Stimulated activated CD4-positive, alpha-beta T cell treated with anti-CD3 and anti-CD28 coated beads, TNF-alpha, amount 100 ng/mL, for 4 hours (primary cell): Measurements from ENCODE around the gene GCSH.
"Not testable (repeated sequence)": the region's sequence is repeated elsewhere in the genome, so short reads cannot be mapped to it uniquely, and the experiment has no call there.

Source experiments
- DNase-seq, 3 experiments: peaks; one replicate each; pipeline ENCODE4 v3.0.0-alpha.2; 2020; ENCODE audit warnings: low read depth in 3 of 3

GCSH gene

DNA sequence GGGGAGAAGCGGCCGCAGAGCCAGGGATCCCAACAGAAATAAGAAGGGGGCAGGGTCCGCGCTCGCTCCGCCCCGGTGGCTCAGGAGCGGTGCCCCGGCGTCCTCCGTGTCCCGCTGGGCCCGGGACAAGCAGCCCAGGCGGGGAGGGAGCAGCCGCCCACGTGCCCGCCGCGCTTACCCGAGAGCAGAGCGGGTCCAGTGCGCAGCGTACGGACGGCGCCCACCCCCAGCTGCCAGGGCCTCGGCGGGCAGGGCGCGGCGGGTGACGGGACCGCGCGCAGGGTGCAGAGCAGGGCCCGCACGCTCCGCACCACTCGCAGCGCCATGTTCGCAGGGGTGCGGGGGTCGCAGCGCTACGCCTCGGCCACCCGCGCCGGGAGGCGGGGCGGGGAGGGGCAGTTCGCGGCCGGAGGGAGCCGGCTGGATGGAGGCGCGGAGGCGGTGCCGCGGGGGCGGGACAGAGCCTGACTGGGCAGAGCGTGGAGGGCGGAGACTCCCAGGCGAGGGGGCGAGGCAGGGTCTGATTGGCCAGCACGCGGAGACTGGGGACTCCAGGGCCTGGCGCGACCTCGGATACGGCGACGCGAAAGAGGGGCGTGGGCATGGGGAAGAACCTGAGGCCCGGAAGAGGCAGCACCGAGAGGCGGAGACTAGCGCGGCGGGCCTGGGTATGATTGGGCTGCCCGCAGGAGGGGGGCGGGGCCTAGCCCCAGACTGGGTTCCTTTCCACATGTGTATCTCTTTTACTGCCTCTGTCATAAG is at the start of gene GCSH:
Gene GCSH (minus strand): TSS at position 443 of the 762 bp plus-strand sequence. CDS start 117 bp downstream, at position 326.
- peak; percentile 92 to 97 (median 94) for DNase-seq

DNA sequence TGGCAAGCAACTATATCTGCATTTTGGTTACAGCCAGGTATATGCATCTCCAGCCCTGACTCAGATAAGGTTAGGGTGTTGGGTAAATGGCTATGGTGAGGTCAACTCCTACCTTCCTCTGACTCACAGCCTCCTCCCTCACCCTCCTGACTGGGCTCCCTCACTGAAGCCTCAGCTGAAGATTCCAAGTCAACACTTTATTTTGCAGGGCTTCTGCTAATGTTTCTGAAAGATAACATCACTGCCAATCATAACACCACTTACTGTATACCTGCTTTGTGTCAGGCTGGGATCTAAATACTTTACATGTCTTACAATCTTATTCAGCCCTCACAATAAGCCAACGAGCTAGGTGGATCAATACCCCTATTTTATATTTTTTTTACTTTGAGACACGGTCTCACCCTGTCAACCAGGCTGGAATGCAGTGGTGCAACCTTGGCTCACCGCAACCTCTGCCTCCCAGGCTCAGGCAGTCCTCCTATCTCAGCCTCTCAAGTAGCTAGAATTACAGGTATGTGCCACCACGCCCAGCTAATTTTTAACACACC is 47.8 kb upstream of the GCSH start:
- no peak for DNase-seq

DNA sequence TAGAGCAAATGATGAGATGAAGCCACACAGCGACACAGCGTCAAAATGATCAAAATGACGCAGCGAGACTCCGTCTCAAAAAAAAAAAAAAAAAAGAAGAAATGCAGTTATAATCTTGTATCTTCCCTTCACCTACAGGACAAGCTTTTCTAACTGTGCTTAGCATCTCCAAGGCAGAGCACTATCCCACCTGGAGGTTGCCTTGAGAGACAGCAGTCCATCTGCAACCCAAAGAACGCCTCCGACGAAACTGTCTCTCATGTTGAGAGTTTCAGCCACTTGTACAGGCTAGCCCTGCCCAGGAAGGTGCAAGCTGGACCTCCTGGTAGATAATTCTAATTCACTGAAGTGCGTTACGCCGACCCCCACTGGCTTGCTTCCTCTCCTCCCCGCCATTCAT is 46.7 kb upstream of the GCSH start:
- DNase-seq, result no peak

DNA sequence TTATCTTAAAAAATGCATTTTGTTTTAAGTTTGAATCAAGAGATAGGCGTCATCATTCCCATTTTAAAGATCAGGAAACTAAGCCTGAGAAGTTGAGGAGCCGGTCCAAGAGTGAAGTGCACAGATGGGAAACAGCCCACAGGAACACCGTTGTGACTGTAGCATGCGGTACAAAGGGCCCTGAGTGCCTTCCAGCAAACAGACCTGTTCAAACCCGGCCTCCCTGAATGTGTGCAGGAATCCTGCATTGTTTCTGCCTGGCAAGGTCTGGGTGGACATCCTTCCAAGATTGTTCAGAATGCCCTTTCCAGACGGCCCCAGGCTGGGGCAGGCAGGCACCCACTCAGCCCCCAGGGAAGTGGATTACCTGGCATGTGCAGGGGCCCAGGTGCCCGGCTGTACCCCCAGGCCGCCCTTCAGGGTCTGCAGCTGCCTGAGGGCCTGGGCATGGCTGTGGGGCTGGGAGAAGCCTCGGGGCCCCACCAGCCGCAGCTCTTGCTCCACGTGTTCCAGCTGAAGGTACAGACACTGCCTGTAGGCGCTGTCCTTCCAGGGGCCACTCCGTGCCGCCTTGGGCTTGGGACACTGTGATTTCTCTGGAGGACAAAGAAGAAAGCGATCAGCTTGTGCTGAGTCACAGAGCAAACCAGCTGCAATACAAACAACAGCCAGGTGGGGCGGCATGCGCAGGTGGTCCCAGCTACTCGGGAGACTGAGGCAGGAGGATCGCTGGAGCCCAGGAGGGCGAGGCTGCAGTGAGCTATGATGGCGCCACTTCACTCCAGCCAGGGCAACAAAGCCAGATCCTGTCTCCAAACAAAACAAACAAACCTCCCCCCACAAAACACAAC is 45.0 kb upstream of the GCSH start:
- DNase-seq, result no peak

DNA sequence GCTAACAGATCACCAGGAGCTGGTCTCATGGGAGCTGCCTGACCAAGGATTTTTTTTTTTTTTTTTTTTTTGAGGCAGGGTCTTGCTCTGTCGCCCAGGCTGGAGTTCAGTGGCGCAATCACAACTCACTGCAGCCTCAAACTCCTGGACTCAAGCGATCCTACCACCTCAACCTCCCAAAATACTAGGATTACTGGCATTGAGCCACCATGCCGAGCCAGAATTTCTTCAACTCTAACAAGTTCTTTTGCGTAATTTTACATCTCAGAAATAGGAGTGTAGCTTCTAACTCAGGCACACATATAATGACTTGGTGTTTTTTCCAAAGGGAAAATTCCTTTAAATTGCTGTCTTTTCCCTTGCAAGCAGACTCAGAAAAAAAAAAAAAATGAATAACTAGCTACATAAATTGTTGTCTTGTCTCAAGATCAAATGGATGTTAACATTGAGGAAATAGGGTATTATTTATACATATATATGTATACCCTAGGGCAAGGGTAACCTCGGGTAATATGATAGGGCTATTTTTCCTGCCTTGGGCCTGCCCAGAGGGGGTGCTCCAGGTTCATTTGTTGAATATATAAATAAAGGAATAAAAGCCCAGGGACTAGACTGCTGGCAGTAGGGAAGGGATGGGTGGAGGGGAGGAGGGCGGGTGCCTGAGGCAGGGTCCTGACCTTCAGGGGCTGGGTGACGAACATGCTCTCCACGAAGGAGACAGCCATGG is 42.8 kb upstream of the GCSH start:
- no peak for DNase-seq

DNA sequence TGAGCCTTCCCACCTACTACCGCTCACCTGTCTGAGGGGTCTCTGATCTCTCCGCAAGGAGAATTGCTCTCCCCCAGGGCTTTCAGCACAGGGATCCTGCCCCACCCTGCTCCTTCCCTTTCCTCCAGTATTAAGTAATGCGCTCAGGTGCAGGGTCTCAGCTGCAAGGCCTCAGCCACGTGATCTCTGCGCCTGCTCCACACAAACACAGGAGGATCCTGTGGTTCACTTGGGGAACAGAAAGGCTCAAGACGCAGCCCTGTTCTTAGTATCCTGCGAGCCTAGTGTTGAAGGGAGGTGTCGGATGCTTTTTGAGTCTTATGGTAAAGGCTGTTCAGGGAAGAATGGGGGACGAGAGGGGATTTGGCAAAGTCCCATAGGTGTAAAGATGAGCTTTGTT is 41.6 kb upstream of the GCSH start:
- no peak for DNase-seq

DNA sequence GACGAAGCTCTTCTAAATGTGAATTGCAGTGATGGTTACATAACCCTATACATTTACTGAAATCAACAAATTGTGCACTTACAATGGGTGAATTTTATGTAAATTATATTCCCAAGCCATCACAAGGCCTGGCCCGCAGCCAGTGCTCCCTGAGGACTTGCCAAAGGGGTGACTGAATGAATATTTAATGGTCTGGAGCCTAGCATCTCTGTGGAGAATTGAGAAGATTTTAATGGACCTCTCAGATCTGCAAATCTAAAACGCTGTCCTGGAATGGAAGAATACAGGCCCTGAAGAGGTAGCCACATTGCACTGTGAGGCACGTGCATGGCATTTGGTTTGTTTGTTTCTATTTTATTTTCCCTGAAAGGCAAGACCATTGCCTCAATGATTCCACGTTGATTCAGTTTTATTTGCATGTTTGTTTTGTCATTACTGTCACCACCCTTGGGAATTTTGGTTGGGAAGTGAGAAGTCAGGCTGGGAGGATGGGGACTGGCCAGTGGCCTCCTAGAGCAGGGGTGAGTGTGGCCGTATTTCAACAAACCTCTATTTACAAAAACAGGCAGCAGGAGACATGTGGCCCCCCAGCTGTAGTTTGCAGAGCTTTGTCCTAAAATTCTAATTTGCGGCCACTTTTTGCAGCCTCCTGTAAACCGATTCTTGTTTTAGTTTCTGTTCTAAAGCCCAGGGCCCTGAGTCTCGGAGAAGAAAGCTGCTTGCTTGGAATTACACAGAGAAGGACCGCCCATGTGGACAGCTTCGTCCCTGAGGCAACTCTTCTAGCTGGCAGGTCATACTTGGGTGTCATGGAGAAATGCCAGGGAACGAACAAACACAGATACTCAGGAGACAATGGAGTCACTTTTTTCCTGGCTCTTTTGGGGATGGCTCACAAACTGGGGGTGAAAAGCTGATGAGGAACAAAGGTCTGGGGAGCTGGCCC is 40.5 kb upstream of the GCSH start:
- DNase-seq, result no peak

DNA sequence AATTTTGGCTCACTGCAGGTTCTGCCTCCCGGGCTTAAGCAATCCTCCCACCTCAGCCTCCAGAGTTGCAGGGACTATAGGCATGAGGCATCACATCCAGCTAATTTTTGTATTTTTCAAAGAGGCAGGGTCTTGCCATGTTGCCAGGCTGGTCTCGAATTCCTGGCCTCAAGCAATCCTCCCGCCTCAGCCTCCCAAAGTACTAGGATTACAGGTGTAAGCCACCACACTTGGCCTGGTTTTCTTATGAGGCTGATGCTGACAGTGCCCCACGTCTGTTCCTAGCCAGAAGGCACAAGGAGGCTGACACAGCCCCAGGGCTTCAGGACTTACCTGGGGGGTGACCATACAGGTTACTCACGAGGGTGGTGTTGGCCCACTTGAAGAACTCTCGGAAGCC is 33.9 kb upstream of the GCSH start:
- no peak for DNase-seq

DNA sequence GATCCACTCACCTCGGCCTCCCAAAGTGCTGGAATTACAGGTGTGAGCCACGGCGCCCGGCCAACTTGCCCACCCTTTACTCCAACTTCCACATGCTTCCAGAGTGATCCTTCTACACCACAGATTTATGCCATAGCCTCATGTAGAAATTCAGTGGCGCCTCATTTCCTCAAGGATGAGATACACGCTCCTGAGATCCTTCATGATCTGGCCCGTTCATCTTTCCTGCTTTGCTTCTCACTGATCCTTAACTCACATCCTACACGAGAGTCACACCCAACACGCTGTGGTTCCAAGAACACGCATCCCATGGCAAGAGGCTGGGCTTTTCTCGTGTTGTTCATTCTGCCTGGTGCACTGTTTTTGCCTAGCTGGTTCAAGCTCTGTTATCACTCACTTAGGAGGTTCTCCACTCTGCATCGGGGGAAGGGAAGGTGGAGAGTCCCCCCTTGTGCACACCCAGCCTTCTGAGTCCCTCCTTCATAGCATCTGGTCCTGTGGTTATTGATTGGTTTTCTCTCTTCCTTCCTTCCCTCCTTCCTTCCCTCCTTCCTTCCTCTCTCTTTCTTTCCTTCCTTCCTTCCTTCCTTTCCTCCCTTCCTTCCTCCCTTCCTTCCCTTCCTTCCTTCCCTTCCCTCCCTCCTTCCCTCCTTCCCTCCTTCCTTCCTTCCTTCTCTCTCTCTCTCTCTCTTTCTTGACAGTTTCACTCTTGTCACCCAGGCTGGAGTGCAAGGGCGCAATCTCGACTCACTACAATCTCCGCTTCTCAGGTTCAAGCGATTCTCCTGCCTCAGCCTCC is 32.7 kb upstream of the GCSH start:
- DNase-seq, result no peak

DNA sequence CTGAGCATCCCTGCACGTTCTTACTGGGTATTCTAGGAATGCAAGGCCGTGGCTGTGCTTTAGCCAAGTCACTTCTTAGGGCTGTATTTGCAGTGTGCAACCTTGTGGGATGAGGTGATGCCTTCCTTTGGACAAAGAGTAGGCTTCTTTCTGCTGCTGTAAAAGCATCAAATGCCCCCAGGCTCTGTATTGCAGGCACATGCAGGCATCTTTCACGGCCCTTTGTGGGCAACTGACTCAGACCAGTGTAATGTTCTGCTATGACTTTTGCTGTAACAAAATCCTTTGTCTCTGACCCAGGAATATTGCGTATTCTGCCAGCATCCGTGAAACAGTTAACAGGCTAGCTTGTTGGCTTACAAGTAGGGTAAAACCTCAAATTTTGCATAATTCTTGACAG is 30.9 kb upstream of the GCSH start:
- no peak for DNase-seq

DNA sequence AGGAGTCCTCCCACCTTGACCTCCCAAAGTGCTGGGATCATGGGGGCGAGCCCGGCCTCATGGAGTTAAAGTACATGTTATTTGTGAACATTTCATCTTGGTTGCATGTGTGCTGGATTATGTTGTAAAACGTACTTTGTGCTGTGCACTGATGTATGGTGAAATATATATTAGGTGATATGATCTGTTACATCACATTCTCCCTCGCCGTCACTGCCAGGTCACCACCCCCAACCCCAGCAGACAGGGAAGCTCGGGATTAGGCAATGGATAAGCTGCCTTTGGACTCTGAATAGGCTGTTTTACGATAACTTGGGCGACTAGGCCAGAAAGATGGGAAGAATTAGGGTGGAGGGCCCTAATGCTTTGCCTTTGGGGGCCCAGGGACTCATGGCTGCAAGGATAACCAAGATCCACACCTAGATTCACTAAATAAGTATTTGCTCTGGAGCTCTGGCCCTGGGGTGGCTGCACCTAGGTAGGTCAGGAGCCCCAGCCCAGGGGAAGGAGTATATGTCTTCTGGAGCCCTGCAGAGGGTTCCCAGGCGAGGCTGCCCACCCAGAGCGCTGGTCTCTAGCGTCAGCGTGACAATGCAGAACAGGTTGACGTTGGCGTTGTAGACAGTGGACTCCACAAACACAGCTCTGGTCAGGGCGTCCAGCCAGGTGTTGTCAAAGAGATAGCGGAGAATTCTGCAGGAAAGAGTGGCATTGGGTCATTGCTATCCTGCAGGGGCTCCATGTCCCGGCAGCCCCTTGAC is 27.1 kb upstream of the GCSH start:
- no peak for DNase-seq

DNA sequence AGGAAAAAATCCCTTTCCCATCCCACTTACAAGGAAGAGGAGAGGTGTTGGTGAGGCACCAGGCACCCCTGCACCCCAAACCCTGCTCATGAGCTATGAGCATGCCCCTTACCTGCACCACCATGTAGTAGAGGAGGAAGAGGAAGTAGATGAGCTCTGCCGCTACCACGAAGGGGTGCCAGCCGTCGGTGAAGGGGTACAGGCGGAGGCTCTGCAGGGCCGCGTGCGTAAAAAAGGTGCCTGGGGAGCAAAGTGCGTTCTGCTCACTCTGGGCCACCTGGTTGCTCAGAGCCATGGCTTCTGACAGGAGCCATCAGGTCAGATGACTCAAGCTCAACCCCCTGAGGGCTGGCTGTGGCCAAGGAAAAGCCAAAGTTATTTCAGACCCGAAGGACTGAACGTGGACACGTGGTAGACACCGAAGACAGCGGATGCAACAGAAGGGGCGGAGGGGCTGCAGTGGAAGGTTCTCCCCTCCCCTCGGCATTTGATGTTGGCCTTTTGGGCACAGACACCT is 25.3 kb upstream of the GCSH start:
- DNase-seq, result no peak

DNA sequence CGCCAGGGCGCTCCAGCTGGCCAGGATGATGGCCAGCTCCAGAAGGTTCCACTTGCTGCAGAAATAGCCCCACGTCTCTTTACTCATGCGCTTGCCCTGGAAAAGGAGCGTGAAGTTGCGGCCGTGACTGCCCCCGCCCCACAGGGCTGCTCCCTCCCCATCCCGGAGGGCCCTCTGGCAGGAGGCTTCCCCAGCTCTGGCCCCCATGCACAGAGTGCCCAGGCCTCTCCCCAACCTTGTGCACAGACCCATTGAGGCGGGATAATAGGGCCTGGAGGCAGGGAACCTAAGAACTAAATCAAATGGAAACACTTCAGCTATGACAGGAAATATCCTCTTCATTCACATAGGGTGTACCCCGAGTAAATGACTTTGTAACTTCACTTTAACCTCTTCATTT is 21.2 kb upstream of the GCSH start:
- DNase-seq, result no peak

DNA sequence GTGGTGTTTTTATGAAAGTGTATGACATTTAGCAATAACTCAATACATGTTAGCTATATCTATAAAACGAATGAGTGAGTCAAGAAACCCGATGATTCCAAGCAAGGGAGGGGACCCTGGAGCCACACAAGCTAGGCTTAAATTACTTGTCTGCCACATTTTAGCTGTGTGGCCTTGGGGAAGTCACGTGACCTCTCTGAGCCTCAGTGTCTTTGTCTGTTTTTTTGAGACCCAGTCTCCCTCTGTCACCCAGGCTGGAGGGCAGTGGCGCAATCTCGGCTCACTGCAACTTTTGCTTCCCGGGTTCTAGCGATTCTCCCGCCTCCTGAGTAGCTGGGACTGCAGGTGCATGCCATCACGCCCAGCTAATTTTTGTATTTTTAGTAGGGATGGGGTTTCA is 20.1 kb upstream of the GCSH start:
- no peak for DNase-seq

DNA sequence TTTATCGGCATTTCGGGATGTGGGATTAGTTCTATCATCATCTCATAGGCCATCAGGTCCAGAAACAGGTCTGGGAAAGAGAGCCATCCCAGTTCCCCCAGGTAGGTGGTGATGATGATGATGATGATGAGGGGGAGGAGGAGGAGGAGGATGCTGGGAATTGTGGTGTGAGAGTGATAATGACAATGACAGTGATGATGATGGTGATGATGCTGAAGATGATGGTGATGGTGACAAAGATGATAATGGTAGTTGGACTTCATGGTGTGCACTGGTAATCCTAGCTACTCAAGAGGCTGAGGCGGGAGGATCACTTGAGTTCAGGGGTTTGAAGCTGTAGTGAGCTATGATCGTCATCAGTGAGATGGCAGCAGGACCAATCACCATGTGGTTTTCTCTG is 16.3 kb upstream of the GCSH start:
- no peak for DNase-seq

DNA sequence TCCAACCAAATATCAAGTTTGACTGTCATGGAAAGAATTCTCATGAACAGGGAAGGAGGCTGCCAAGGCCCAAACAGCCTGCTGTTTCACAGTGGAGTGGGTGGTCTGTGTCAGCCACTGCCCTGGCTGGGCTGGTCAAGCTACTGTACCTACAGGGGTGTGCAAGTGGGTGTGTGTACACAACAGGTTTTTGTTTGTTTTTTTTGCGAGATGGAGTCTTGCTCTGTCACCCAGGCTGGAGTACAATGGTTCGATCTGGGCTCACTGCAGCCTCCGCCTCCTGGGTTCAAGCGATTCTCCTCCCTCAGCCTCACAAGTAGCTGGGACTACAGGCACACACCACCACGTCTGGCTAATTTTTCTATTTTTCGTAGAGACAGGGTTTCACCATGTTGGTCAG is 13.1 kb upstream of the GCSH start:
- DNase-seq, result not testable (repeated sequence)

DNA sequence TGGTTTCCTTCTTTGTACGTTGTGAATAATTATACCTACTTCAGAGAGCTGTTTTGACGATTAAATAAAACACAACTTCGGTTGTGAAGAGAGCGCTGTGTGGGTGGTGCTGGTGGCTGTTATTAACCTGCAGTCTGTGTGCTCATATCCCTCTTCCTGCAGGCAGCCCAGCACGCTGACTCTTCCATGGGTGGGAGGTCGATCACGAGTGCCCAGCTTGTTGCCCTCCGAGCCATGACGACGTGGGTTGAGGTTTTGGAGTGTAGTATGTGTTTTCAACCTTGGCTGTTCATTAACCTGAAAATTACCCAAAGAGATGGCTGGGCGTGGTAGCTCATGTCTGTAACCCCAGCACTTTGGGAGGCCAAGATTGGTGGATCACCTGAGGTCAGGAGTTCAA is 11.3 kb upstream of the GCSH start:
- no peak for DNase-seq

DNA sequence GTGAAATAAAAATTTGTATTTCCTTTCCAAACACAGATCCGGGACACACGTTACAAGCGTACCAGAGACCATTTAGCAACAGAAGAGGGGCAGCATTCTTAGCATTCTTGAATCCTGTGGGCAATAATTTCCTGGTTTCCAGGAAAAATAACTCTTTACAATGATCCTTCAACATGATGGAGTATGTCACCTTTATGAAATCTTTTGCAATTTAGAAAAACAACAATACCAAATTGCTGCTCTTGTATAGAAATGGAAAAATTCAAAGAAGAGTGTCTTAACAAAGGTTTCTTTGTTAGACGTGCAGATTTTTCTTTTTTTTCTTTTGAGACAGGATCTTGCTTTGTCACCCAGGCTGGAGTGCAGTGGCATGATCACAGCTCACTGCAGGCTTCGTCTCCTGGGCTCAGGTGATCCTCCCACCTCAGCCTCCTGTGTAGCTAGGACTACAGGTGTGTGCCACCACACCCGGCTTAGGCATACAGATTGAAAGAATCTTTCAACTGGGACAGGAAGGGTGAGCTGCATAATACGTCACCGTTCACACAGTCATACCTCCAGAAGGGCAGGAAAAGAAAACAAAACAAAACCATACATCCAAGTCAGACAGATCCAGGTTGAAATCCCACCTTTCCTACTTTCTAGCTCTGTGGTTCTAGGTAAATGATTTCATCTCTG is 10.8 kb upstream of the GCSH start:
- no peak for DNase-seq

DNA sequence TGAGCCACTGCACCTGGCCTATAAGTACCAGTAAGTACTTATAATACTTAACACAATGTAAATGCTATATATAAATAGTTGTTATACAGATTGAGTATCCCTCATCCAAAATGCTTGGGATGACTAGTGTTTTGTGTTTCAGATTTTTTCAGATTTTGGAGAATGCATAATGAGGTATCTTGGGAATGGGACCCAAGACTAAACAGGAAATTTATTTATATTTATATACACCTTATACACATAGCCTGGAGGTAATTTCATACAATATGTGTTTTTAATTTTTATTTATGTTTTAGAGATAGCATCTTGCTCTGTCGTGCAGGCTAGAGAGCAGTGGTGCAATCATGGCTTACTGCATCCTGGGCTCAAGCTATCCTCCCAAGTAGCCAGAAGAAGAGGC is 9.8 kb upstream of the GCSH start:
- no peak for DNase-seq
